ENCODE measurements around the gene CASS4. TPM values are rescaled to one million over a fixed set of nuclear protein-coding genes. Genes with fewer than 3 reads are reported as not detected.

Gene CASS4
- total RNA-seq, 1 experiment from 2014 or later: 0.13 TPM

- TF ChIP-seq AR (CRISPR knock-in tag; IDR thresholded peaks at IDR 0.05) (no peak), STAT6 (CRISPR knock-in tag; conservative IDR thresholded peaks at IDR 0.05; ENCODE audit: low read depth) (no peak), RORB (CRISPR knock-in tag; IDR thresholded peaks at IDR 0.05) (no peak), ARID4B (CRISPR knock-in tag; IDR thresholded peaks at IDR 0.05; ENCODE audit: borderline replicate concordance) (no peak), GTF2I (CRISPR knock-in tag; conservative IDR thresholded peaks at IDR 0.05) (no peak), ZNF671 (CRISPR knock-in tag; IDR thresholded peaks at IDR 0.05) (no peak)
Measured at GRCh38 chr20:56503916-56504315, 91.9 kb downstream of the CASS4 start (continued).

- Mint-ChIP-seq H3K4me1 (peaks cover 9% of the 10 kb centered on the region), H3K9me3 (no peaks in the 10 kb centered on the region), H3K36me3 (no peaks in the 10 kb centered on the region), H3K27me3 (ENCODE audit: low read depth) (no peaks in the 10 kb centered on the region), H3K4me3 (no peak overlapping the region), H3K27ac (peak overlapping the region; percentile 74)
- TF ChIP-seq CTCF (IDR thresholded peaks at IDR 0.05) (peak; percentile 75), ARID4B (CRISPR knock-in tag; IDR thresholded peaks at IDR 0.05; ENCODE audit: borderline replicate concordance) (no peak)
- ATAC-seq (peak; percentile 97), DNase-seq (ENCODE audit: low spot score) (peak; percentile 46)
- POLR2A ChIA-PET: no interaction called here
- CTCF ChIA-PET: no interaction called here
Measured at GRCh38 chr20:56504373-56505005, 92.4 kb downstream of the CASS4 start.
